ENCODE measurements around the gene EAPP.
"Not testable (repeated sequence)": the region's sequence is repeated elsewhere in the genome, so short reads cannot be mapped to it uniquely, and the experiment has no call there.

Gene EAPP

GRCh38 chr14:34539407-34540180 lies at the start of gene EAPP:
TSS of gene EAPP (minus strand) at chr14:34539701. CDS start at chr14:34539628, 73 bp downstream.
- DNase-seq: no peak

GRCh38 chr14:34583525-34583924 lies 44.0 kb upstream of the EAPP start:
- DNase-seq: no peak

GRCh38 chr14:34582117-34582680 lies 42.7 kb upstream of the EAPP start:
- no peak for DNase-seq

GRCh38 chr14:34580381-34580780 lies 40.9 kb upstream of the EAPP start:
- DNase-seq: no peak

GRCh38 chr14:34571771-34572170 lies 32.3 kb upstream of the EAPP start:
- no peak for DNase-seq

GRCh38 chr14:34569750-34570149 lies 30.2 kb upstream of the EAPP start:
- no peak for DNase-seq

- DNase-seq: no peak
These were observed 29.3 kb upstream of the EAPP start for GRCh38 chr14:34568803-34569202.

- DNase-seq: no peak
These were observed 23.3 kb upstream of the EAPP start for GRCh38 chr14:34562776-34563150.

GRCh38 chr14:34562037-34562775 lies 22.7 kb upstream of the EAPP start:
- DNase-seq: not testable (repeated sequence)

- DNase-seq: not testable (repeated sequence)
These were observed 17.0 kb upstream of the EAPP start for GRCh38 chr14:34556498-34556829.

GRCh38 chr14:34555583-34556497 lies 16.3 kb upstream of the EAPP start:
- not testable (repeated sequence) for DNase-seq

GRCh38 chr14:34554540-34555250 lies 15.2 kb upstream of the EAPP start:
- no peak for DNase-seq

GRCh38 chr14:34549276-34549966 lies 9.9 kb upstream of the EAPP start:
- not testable (repeated sequence) for DNase-seq

GRCh38 chr14:34548472-34548981 lies 9.0 kb upstream of the EAPP start:
- no peak for DNase-seq

GRCh38 chr14:34547136-34547520 lies 7.6 kb upstream of the EAPP start:
- DNase-seq: not testable (repeated sequence)

GRCh38 chr14:34546272-34547135 lies 7.0 kb upstream of the EAPP start:
- DNase-seq: not testable (repeated sequence)

- DNase-seq: not testable (repeated sequence)
These were observed 919 bp upstream of the EAPP start for GRCh38 chr14:34540181-34541059.

- no peak for DNase-seq
These were observed 562 bp downstream of the EAPP start for GRCh38 chr14:34538871-34539406.

- not testable (repeated sequence) for DNase-seq
These were observed 1.4 kb downstream of the EAPP start for GRCh38 chr14:34538096-34538495.
